ENCODE data around the gene MAP3K7CL. TPM values are rescaled to one million over a fixed set of nuclear protein-coding genes. Genes with fewer than 3 reads are reported as not detected.

The MAP3K7CL gene, protein sequence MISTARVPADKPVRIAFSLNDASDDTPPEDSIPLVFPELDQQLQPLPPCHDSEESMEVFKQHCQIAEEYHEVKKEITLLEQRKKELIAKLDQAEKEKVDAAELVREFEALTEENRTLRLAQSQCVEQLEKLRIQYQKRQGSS
- polyA plus RNA-seq (13.7 to 17.3 TPM (median 16.5 TPM) in 3 replicates), polyA minus RNA-seq (4.2 to 13.5 TPM (median 9.7 TPM) in 3 replicates)
- 13.3 TPM for polyA plus RNA-seq (2011; ENCODE audit: low read depth)
- 18.3 and 21.4 TPM in 2 replicates for polyA plus RNA-seq (2011; cell fraction: cytosol; rRNA removed)
- 4.5 and 7.1 TPM in 2 replicates for polyA plus RNA-seq (2011; cell fraction: nucleus; rRNA removed)
- polyA plus RNA-seq (2012; ENCODE audit: low replicate concordance), result 12.6 and 14.2 TPM in 2 replicates
- 5.9 TPM for polyA minus RNA-seq (2011; cell fraction: cytosol; rRNA and poly(A)+ RNA removed)
- polyA minus RNA-seq (2011; cell fraction: nucleus; rRNA and poly(A)+ RNA removed), result 1.6 and 3.3 TPM in 2 replicates

- no peak for TF ChIP-seq EZH2 (IDR thresholded peaks at IDR 0.05; ENCODE audit: low read length)
- TF ChIP-seq, protein P1, sequence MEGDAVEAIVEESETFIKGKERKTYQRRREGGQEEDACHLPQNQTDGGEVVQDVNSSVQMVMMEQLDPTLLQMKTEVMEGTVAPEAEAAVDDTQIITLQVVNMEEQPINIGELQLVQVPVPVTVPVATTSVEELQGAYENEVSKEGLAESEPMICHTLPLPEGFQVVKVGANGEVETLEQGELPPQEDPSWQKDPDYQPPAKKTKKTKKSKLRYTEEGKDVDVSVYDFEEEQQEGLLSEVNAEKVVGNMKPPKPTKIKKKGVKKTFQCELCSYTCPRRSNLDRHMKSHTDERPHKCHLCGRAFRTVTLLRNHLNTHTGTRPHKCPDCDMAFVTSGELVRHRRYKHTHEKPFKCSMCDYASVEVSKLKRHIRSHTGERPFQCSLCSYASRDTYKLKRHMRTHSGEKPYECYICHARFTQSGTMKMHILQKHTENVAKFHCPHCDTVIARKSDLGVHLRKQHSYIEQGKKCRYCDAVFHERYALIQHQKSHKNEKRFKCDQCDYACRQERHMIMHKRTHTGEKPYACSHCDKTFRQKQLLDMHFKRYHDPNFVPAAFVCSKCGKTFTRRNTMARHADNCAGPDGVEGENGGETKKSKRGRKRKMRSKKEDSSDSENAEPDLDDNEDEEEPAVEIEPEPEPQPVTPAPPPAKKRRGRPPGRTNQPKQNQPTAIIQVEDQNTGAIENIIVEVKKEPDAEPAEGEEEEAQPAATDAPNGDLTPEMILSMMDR (optimal IDR thresholded peaks at IDR 0.05 in 1 of 3, IDR thresholded peaks at IDR 0.05 in 1 of 3, conservative IDR thresholded peaks at IDR 0.05 in 1 of 3; ENCODE audit: extremely low read depth in 1 of 3, insufficient read depth in 2 of 3, low read length in 3 of 3), result no peak
- Histone ChIP-seq H3K4me3 (ENCODE audit: control insufficient read depth in 2 of 3, extremely low read depth in 1 of 3, insufficient read depth in 2 of 3, low read depth in 1 of 3, low read length in 3 of 3) (peak within 1 kb of the TSS in 2 of 3 experiments; percentile 44 to 46), H3K4me2 (ENCODE audit: control insufficient read depth, extremely low read depth, insufficient read depth, low read depth, low read length) (peak within 1 kb of the TSS; percentile 82), H3K9me3 (ENCODE audit: control insufficient read depth, low read depth, low read length) (no peaks in the 10 kb centered on the region), H3K27me3 (ENCODE audit: control insufficient read depth, extremely low read depth, insufficient read depth, low read length) (no peaks in the 10 kb centered on the region), H3K9me1 (ENCODE audit: control insufficient read depth, extremely low read depth, insufficient read depth, low read length) (no peaks in the 10 kb centered on the region), H3K36me3 (ENCODE audit: control insufficient read depth in 2 of 2, extremely low read depth in 1 of 2, insufficient read depth in 2 of 2, low read length in 2 of 2) (no peaks in the 10 kb centered on the region), H2AFZ (ENCODE audit: control insufficient read depth, low read length) (peak within 1 kb of the TSS; percentile 71), H4K20me1 (ENCODE audit: control insufficient read depth, extremely low read depth, insufficient read depth, low read length) (no peaks in the 10 kb centered on the region), H3K4me1 (ENCODE audit: control insufficient read depth, extremely low read depth, insufficient read depth, low read length) (peaks cover 15% of the 10 kb centered on the region), H3K79me2 (ENCODE audit: control insufficient read depth, insufficient read depth, low read length) (no peaks in the 10 kb centered on the region), H3K9ac (ENCODE audit: control insufficient read depth, extremely low read depth, insufficient read depth, low read length) (peak within 1 kb of the TSS; percentile 56), H3K27ac (ENCODE audit: control insufficient read depth, insufficient read depth, low read length) (peak within 1 kb of the TSS; percentile 78)
- dilution Hi-C loops (cut with MboI; ENCODE audit: extremely low pct_ligation_motif_present, low sequenced_read_pairs), result no loop called here
- FAIRE-seq, result peak; percentile 93
- peak; percentile 75 for DNase-seq (ENCODE audit: low read depth, low spot score)
Observed at GRCh38 chr21:29130270-29130969, at the start of gene MAP3K7CL. Gene MAP3K7CL (plus strand): TSS chr21:29130644. CDS start chr21:29133345, 2,701 bp downstream.

DNA sequence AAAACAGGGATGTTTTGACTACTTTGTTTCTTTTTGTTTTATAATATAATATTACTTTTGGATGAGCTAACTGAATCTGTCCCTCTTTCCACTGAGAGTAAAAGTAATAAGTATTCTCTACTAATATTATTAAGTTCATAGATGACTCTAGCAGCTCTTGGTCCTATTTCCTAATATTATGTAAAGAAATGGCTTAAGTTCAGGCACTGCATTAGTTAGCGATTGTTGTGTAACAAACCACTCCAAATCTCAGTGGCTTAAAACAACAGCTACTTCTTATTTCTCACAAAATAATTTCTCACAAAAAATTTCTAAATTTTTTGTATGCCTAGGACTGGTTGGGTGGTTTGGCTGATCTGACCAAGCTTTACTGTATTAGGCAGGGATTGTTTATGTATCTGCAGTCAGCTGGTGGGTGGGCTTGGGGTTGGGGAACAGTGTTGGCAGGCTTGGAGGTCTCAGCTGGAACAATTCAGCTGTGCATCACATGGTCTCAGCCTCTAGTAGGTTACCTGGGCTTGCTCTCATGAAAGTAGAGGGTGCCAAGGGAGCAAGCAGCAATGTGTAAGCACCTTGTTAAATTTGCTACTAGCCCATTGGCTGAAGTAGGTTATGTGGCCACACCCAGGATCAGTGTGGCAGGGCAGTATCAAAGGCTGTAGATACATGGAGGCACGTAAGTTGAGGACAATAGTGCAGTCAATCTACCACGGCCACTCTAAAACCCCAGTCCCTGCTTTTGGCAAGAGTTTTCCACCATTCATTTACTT lies 48.2 kb upstream of the MAP3K7CL start:
- Histone ChIP-seq H3K27me3 (ENCODE audit: control insufficient read depth, extremely low read depth, insufficient read depth, low read length) (no peaks in the 10 kb centered on the region), H3K4me3 (ENCODE audit: control insufficient read depth in 2 of 3, extremely low read depth in 1 of 3, insufficient read depth in 2 of 3, low read depth in 1 of 3, low read length in 3 of 3) (no peak overlapping the region), H4K20me1 (ENCODE audit: control insufficient read depth, extremely low read depth, insufficient read depth, low read length) (no peaks in the 10 kb centered on the region), H3K79me2 (ENCODE audit: control insufficient read depth, insufficient read depth, low read length) (no peaks in the 10 kb centered on the region), H3K36me3 (ENCODE audit: control insufficient read depth in 2 of 2, extremely low read depth in 1 of 2, insufficient read depth in 2 of 2, low read length in 2 of 2) (no peaks in the 10 kb centered on the region), H2AFZ (ENCODE audit: control insufficient read depth, low read length) (no peak overlapping the region), H3K4me2 (ENCODE audit: control insufficient read depth, extremely low read depth, insufficient read depth, low read depth, low read length) (no peak overlapping the region), H3K4me1 (ENCODE audit: control insufficient read depth, extremely low read depth, insufficient read depth, low read length) (no peaks in the 10 kb centered on the region), H3K9me3 (ENCODE audit: control insufficient read depth, low read depth, low read length) (no peaks in the 10 kb centered on the region), H3K9me1 (ENCODE audit: control insufficient read depth, extremely low read depth, insufficient read depth, low read length) (no peaks in the 10 kb centered on the region), H3K27ac (ENCODE audit: control insufficient read depth, insufficient read depth, low read length) (no peak overlapping the region), H3K9ac (ENCODE audit: control insufficient read depth, extremely low read depth, insufficient read depth, low read length) (no peak overlapping the region)
- TF ChIP-seq EZH2 (IDR thresholded peaks at IDR 0.05; ENCODE audit: low read length), result no peak
- TF ChIP-seq, protein P1 (optimal IDR thresholded peaks at IDR 0.05 in 1 of 3, IDR thresholded peaks at IDR 0.05 in 1 of 3, conservative IDR thresholded peaks at IDR 0.05 in 1 of 3; ENCODE audit: extremely low read depth in 1 of 3, insufficient read depth in 2 of 3, low read length in 3 of 3), result no peak
- dilution Hi-C loops (cut with MboI; ENCODE audit: extremely low pct_ligation_motif_present, low sequenced_read_pairs), result no loop called here
- FAIRE-seq (no peak), DNase-seq (ENCODE audit: low read depth, low spot score) (no peak)

Measured in keratinocyte (primary cell).